Activated naive CD4-positive, alpha-beta T cell treated with anti-CD3 and anti-CD28 coated beads, Interleukin-2, amount 10 ng/mL, durations not matched to agents 7 days and 5 days (primary cell): Measurements from ENCODE around the gene DDX10.
A peak's percentile ranks its signal among the peaks of the same experiment; 100 is the strongest.

Experiments used
- CTCF ChIA-PET: fragments of 350-600 bp; sonication (Branson Sonifier 250); formaldehyde crosslinking; loops from one replicate; lab custom pipeline; 2021; ENCODE audit warnings: antibody characterized with exemption; lab: Charles Lee
- DNase-seq: peaks from one replicate; pipeline ENCODE4 v3.0.0-alpha.2; 2020
- H3K27ac Mint-ChIP-seq: one replicate; pipeline ENCODE4 v1.8.0; 2021; ENCODE audit warnings: mild to moderate bottlenecking, moderate library complexity, mixed read lengths
- H3K27me3 Mint-ChIP-seq: one replicate; pipeline ENCODE4 v1.8.0; 2021; ENCODE audit warnings: mild to moderate bottlenecking, mixed read lengths
- H3K36me3 Mint-ChIP-seq: one replicate; pipeline ENCODE4 v1.8.0; 2021; ENCODE audit warnings: mixed read lengths
- H3K4me1 Mint-ChIP-seq: one replicate; pipeline ENCODE4 v1.8.0; 2021; ENCODE audit warnings: mixed read lengths
- H3K4me3 Mint-ChIP-seq: one replicate; pipeline ENCODE4 v1.8.0; 2021; ENCODE audit warnings: mild to moderate bottlenecking, moderate library complexity, mixed read lengths
- H3K9me3 Mint-ChIP-seq: one replicate; pipeline ENCODE4 v1.8.0; 2021; ENCODE audit warnings: mixed read lengths

DDX10 gene

GRCh38 chr11:108853151-108853550 is 188.3 kb downstream of the DDX10 start:
- CTCF ChIA-PET: interaction anchor here (1.4 to 3.1 kb wide), 3 partner anchors 10 to 155 kb away, joined by 3 to 9 read pairs (median 7); no protein-coding TSS in a partner anchor
- Mint-ChIP-seq H3K27ac (no peak overlapping the region), H3K9me3 (no peaks in the 10 kb centered on the region), H3K36me3 (peaks cover 10% of the 10 kb centered on the region), H3K4me1 (peaks cover 38% of the 10 kb centered on the region), H3K4me3 (no peak overlapping the region), H3K27me3 (no peaks in the 10 kb centered on the region)
- DNase-seq: no peak

GRCh38 chr11:108853864-108854263 is 189.0 kb downstream of the DDX10 start:
- peaks cover 8% of the 10 kb centered on the region for H3K36me3 Mint-ChIP-seq
- CTCF ChIA-PET: interaction anchor here (0.7 to 3.1 kb wide), 5 partner anchors 9 to 188 kb away, joined by 3 to 9 read pairs (median 4); no protein-coding TSS in a partner anchor
- peak; percentile 26 for DNase-seq
- H3K27ac Mint-ChIP-seq: peak overlapping the region; percentile 96
- peaks cover 38% of the 10 kb centered on the region for H3K4me1 Mint-ChIP-seq
- H3K9me3 Mint-ChIP-seq: no peaks in the 10 kb centered on the region
- H3K27me3 Mint-ChIP-seq: no peaks in the 10 kb centered on the region
- peak overlapping the region; percentile 77 for H3K4me3 Mint-ChIP-seq

- CTCF ChIA-PET: interaction anchor here (0.7 to 3.1 kb wide), 5 partner anchors 9 to 188 kb away, joined by 3 to 9 read pairs (median 4); no protein-coding TSS in a partner anchor
- no peaks in the 10 kb centered on the region for H3K27me3 Mint-ChIP-seq
- peaks cover 38% of the 10 kb centered on the region for H3K4me1 Mint-ChIP-seq
- DNase-seq: no peak
- peak overlapping the region; percentile 96 for H3K27ac Mint-ChIP-seq
- peak overlapping the region; percentile 77 for H3K4me3 Mint-ChIP-seq
- no peaks in the 10 kb centered on the region for H3K9me3 Mint-ChIP-seq
- peaks cover 8% of the 10 kb centered on the region for H3K36me3 Mint-ChIP-seq
Observed at GRCh38 chr11:108854346-108854745, 189.5 kb downstream of the DDX10 start.

GRCh38 chr11:108857382-108857781 is 192.5 kb downstream of the DDX10 start:
- H3K36me3 Mint-ChIP-seq: peaks cover 8% of the 10 kb centered on the region
- DNase-seq: no peak
- H3K27ac Mint-ChIP-seq: no peak overlapping the region
- no peaks in the 10 kb centered on the region for H3K9me3 Mint-ChIP-seq
- CTCF ChIA-PET: no interaction called here
- H3K27me3 Mint-ChIP-seq: no peaks in the 10 kb centered on the region
- H3K4me3 Mint-ChIP-seq: no peak overlapping the region
- H3K4me1 Mint-ChIP-seq: peaks cover 32% of the 10 kb centered on the region

- H3K4me1 Mint-ChIP-seq: peaks cover 25% of the 10 kb centered on the region
- CTCF ChIA-PET: no interaction called here
Observed at GRCh38 chr11:108858622-108859021, 193.8 kb downstream of the DDX10 start.

GRCh38 chr11:108859510-108859909 is 194.6 kb downstream of the DDX10 start:
- Mint-ChIP-seq H3K4me1 (peaks cover 20% of the 10 kb centered on the region), H3K9me3 (no peaks in the 10 kb centered on the region), H3K27me3 (no peaks in the 10 kb centered on the region), H3K27ac (no peak overlapping the region), H3K36me3 (peaks cover 6% of the 10 kb centered on the region), H3K4me3 (no peak overlapping the region)
- CTCF ChIA-PET: no interaction called here
- DNase-seq: no peak

More at GRCh38 chr11:108858622-108859021, 193.8 kb downstream of the DDX10 start:
- Mint-ChIP-seq H3K9me3 (no peaks in the 10 kb centered on the region), H3K27ac (no peak overlapping the region), H3K27me3 (no peaks in the 10 kb centered on the region), H3K36me3 (peaks cover 6% of the 10 kb centered on the region), H3K4me3 (no peak overlapping the region)
- no peak for DNase-seq

GRCh38 chr11:108863528-108863927 is 198.7 kb downstream of the DDX10 start:
- no peaks in the 10 kb centered on the region for H3K27me3 Mint-ChIP-seq
- H3K4me1 Mint-ChIP-seq: peaks cover 7% of the 10 kb centered on the region
- H3K36me3 Mint-ChIP-seq: no peaks in the 10 kb centered on the region
- no peak overlapping the region for H3K4me3 Mint-ChIP-seq
- CTCF ChIA-PET: interaction anchor here (1.7 kb wide), 1 partner anchor 11 kb away, joined by 9 read pairs; no protein-coding TSS in a partner anchor
- DNase-seq: no peak
- no peak overlapping the region for H3K27ac Mint-ChIP-seq
- H3K9me3 Mint-ChIP-seq: no peaks in the 10 kb centered on the region

- no peak overlapping the region for H3K27ac Mint-ChIP-seq
- H3K9me3 Mint-ChIP-seq: no peaks in the 10 kb centered on the region
- CTCF ChIA-PET: no interaction called here
- DNase-seq: no peak
- H3K4me3 Mint-ChIP-seq: no peak overlapping the region
- H3K27me3 Mint-ChIP-seq: no peaks in the 10 kb centered on the region
- no peaks in the 10 kb centered on the region for H3K36me3 Mint-ChIP-seq
- H3K4me1 Mint-ChIP-seq: peaks cover 10% of the 10 kb centered on the region
Observed at GRCh38 chr11:108865406-108865805, 200.5 kb downstream of the DDX10 start.

- Mint-ChIP-seq H3K9me3 (no peaks in the 10 kb centered on the region), H3K4me3 (no peak overlapping the region), H3K27me3 (no peaks in the 10 kb centered on the region), H3K4me1 (peaks cover 13% of the 10 kb centered on the region), H3K36me3 (no peaks in the 10 kb centered on the region), H3K27ac (no peak overlapping the region)
- CTCF ChIA-PET: interaction anchor here (0.6 kb wide), 1 partner anchor 49 kb away, joined by 3 read pairs; no protein-coding TSS in a partner anchor
- no peak for DNase-seq
Observed at GRCh38 chr11:108866781-108867180, 201.9 kb downstream of the DDX10 start.

GRCh38 chr11:108870373-108871020 is 205.6 kb downstream of the DDX10 start:
- H3K36me3 Mint-ChIP-seq: no peaks in the 10 kb centered on the region
- H3K27ac Mint-ChIP-seq: no peak overlapping the region
- H3K4me3 Mint-ChIP-seq: no peak overlapping the region
- no peaks in the 10 kb centered on the region for H3K27me3 Mint-ChIP-seq
- CTCF ChIA-PET: interaction anchor here (0.6 to 2.7 kb wide), 4 partner anchors 83 to 452 kb away, joined by 3 to 35 read pairs (median 4); no protein-coding TSS in a partner anchor
- no peaks in the 10 kb centered on the region for H3K9me3 Mint-ChIP-seq
- H3K4me1 Mint-ChIP-seq: peaks cover 6% of the 10 kb centered on the region
- DNase-seq: no peak

- peak; percentile 69 for DNase-seq
- Mint-ChIP-seq H3K27me3 (no peaks in the 10 kb centered on the region), H3K27ac (no peak overlapping the region), H3K9me3 (no peaks in the 10 kb centered on the region), H3K36me3 (no peaks in the 10 kb centered on the region), H3K4me3 (no peak overlapping the region), H3K4me1 (peaks cover 6% of the 10 kb centered on the region)
- CTCF ChIA-PET: interaction anchor here (1.6 to 2.7 kb wide), 3 partner anchors 83 to 180 kb away, joined by 3 to 35 read pairs (median 5); no protein-coding TSS in a partner anchor
Observed at GRCh38 chr11:108871152-108871551, 206.3 kb downstream of the DDX10 start.

GRCh38 chr11:108871867-108872266 is 207.0 kb downstream of the DDX10 start:
- no peak overlapping the region for H3K4me3 Mint-ChIP-seq
- no peaks in the 10 kb centered on the region for H3K9me3 Mint-ChIP-seq
- CTCF ChIA-PET: interaction anchor here (1.6 to 2.7 kb wide), 2 partner anchors 174 to 181 kb away, joined by 3 to 35 read pairs; no protein-coding TSS in a partner anchor
- DNase-seq: no peak
- H3K27ac Mint-ChIP-seq: no peak overlapping the region
- H3K4me1 Mint-ChIP-seq: peaks cover 6% of the 10 kb centered on the region
- H3K27me3 Mint-ChIP-seq: no peaks in the 10 kb centered on the region
- no peaks in the 10 kb centered on the region for H3K36me3 Mint-ChIP-seq

GRCh38 chr11:108872781-108873291 is 208.0 kb downstream of the DDX10 start:
- H3K27me3 Mint-ChIP-seq: no peaks in the 10 kb centered on the region
- H3K36me3 Mint-ChIP-seq: no peaks in the 10 kb centered on the region
- no peak overlapping the region for H3K4me3 Mint-ChIP-seq
- no peak for DNase-seq
- peaks cover 6% of the 10 kb centered on the region for H3K4me1 Mint-ChIP-seq
- H3K27ac Mint-ChIP-seq: no peak overlapping the region
- H3K9me3 Mint-ChIP-seq: no peaks in the 10 kb centered on the region
- CTCF ChIA-PET: no interaction called here

- Mint-ChIP-seq H3K27me3 (no peaks in the 10 kb centered on the region), H3K9me3 (no peaks in the 10 kb centered on the region), H3K27ac (no peak overlapping the region), H3K36me3 (no peaks in the 10 kb centered on the region), H3K4me1 (peaks cover 6% of the 10 kb centered on the region), H3K4me3 (no peak overlapping the region)
- CTCF ChIA-PET: no interaction called here
- DNase-seq: no peak
Observed at GRCh38 chr11:108873310-108873709, 208.4 kb downstream of the DDX10 start.
